ENCODE data around the gene NLE1. TPM values are rescaled to one million over a fixed set of nuclear protein-coding genes. Genes with fewer than 3 reads are reported as not detected.
A peak's percentile ranks its signal among the peaks of the same experiment; 100 is the strongest.

The NLE1 gene
- total and polyA plus RNA-seq, 2 donors (not counting 1 experiment from before 2014, with no cell fraction given), result 16.5 to 17.5 TPM

DNA sequence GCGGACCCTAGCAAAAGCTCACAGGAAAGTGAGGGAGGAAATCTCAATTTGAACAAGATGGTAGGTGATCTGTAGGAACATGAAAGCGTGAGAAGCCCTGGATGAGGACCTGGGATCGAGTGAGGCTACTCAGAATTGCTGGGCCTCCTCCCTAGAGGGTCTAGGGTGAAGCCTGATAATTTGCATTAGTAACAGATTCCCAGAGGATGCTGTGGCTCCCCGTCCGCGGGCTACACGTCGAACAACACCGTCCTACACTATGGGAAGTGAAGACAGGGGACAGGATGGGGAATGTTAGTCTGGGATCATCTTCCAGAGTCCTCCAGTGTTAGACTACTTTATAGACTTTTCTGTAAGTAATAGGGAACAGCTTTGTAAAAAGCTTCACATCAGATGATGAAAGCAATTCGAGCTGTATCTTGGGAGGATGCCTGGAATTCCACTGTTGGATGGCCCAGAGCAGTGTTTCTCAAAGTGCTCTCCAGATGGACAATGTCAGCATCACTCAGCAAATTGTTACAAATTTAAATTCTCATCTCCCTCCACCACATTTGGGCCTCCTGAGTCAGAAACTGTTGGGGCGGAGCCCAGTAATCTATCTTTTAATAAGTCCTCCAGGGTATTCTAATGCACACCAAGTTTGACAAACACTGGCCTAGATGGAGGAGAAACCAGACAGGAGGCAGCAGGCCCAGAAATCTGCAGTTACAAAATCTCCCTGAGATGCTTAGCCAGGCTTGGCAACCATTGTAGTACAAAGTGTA lies 14.2 kb downstream of the NLE1 start:
- H2AFZ ChIP-seq (ENCODE audit: insufficient read depth, low read depth, low read length, poor library complexity, severe bottlenecking), result no peak overlapping the region
- TF ChIP-seq EZH2 (IDR thresholded peaks at IDR 0.05; ENCODE audit: borderline replicate concordance, insufficient read depth, low read depth, low read length, poor library complexity, severe bottlenecking), result no peak
- TF ChIP-seq, protein P1, sequence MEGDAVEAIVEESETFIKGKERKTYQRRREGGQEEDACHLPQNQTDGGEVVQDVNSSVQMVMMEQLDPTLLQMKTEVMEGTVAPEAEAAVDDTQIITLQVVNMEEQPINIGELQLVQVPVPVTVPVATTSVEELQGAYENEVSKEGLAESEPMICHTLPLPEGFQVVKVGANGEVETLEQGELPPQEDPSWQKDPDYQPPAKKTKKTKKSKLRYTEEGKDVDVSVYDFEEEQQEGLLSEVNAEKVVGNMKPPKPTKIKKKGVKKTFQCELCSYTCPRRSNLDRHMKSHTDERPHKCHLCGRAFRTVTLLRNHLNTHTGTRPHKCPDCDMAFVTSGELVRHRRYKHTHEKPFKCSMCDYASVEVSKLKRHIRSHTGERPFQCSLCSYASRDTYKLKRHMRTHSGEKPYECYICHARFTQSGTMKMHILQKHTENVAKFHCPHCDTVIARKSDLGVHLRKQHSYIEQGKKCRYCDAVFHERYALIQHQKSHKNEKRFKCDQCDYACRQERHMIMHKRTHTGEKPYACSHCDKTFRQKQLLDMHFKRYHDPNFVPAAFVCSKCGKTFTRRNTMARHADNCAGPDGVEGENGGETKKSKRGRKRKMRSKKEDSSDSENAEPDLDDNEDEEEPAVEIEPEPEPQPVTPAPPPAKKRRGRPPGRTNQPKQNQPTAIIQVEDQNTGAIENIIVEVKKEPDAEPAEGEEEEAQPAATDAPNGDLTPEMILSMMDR (IDR thresholded peaks at IDR 0.05), result no peak
- H3K36me3 ChIP-seq (replicated peaks in 1 of 2; ENCODE audit: control extremely low read depth in 1 of 2, control insufficient read depth in 1 of 2, extremely low read depth in 1 of 2, insufficient read depth in 2 of 2, low read length in 1 of 2), result peaks cover 0 to 20% of the 10 kb centered on the region in 2 experiments
- no peaks in the 10 kb centered on the region for H3K9me3 ChIP-seq (ENCODE audit: control extremely low read depth in 1 of 3, control insufficient read depth in 2 of 3, insufficient read depth in 1 of 3, low read length in 2 of 3)
- 92% methylated on average over 5 of the region's 11 CpGs for WGBS (ENCODE audit: insufficient coverage)
- no peaks in the 10 kb centered on the region for H3K27me3 ChIP-seq (replicated peaks in 1 of 4; ENCODE audit: control extremely low read depth in 1 of 4, control insufficient read depth in 3 of 4, insufficient read depth in 4 of 4, low read length in 3 of 4)
- H3K79me2 ChIP-seq (ENCODE audit: control insufficient read depth, insufficient read depth, low read length), result no peaks in the 10 kb centered on the region
- Mint-ChIP-seq H3K27me3 (no peaks in the 10 kb centered on the region), H3K27ac (no peak overlapping the region), H3K4me3 (no peak overlapping the region), H3K4me1 (no peaks in the 10 kb centered on the region), H3K9me3 (ENCODE audit: insufficient read depth) (no peaks in the 10 kb centered on the region)
- no peaks in the 10 kb centered on the region for H3K4me1 ChIP-seq (ENCODE audit: control insufficient read depth in 2 of 2, insufficient read depth in 2 of 2, low read length in 2 of 2)
- H3K9ac ChIP-seq (ENCODE audit: low read length), result no peak overlapping the region
- intact Hi-C loops (cut with micrococcal nuclease), result no loop called here
- DNase-seq (no peak), ATAC-seq (ENCODE audit: low read depth) (no peak)
- no peak overlapping the region for H3K4me2 ChIP-seq (replicated peaks; ENCODE audit: low read depth, low read length, poor library complexity, severe bottlenecking)
- H4K20me1 ChIP-seq (ENCODE audit: control insufficient read depth, insufficient read depth, low read length, poor library complexity, severe bottlenecking), result no peaks in the 10 kb centered on the region
- CTCF ChIA-PET, result interaction anchor here (0.8 to 1.8 kb wide), 5 partner anchors 8 to 585 kb away, joined by 3 to 4 read pairs (median 3); partner anchors contain the start of genes NLE1 and RAD51D
- POLR2A ChIA-PET, result no interaction called here
- H3K4me3 ChIP-seq (ENCODE audit: control extremely low read depth in 1 of 5, extremely low read depth in 1 of 5, insufficient read depth in 1 of 5, low read depth in 2 of 5, low read length in 4 of 5), result no peak overlapping the region
- H3K27ac ChIP-seq (ENCODE audit: low read length in 2 of 2), result no peak overlapping the region

DNA sequence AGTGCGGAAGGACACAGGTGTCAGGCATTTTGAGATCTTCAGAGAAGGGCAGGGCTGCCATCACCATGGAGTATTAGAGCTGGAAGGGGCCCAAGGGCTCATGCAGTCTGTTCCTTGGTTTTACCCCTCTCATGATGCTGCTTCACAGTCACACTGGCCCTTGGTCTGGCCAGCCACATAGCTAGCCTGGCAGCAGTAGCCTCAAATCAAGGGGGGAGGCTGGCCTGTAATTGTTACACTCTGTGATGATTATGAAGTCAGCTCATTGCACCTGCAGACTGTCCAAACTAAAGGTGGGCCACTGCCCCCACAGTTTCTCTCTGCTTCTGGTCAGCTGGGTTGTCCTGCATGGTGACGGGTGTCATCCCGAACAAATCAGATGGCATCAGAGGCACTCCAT lies 20.8 kb downstream of the NLE1 start, which contains the start of gene FNDC8:
Gene FNDC8, plus strand, starts transcription at position 301 of the 400 bp plus-strand sequence. Its CDS starts 79 bp downstream, at position 380.
- no peak for DNase-seq
- H3K9ac ChIP-seq (ENCODE audit: low read length), result no peak within 1 kb of the TSS
- Mint-ChIP-seq H3K27ac (peak within 1 kb of the TSS; percentile 43), H3K4me3 (peak within 1 kb of the TSS; percentile 26), H3K27me3 (no peaks in the 10 kb centered on the region), H3K4me1 (peaks cover 24% of the 10 kb centered on the region), H3K9me3 (ENCODE audit: insufficient read depth) (no peaks in the 10 kb centered on the region)
- ChIA-PET POLR2A (no interaction called here), CTCF (interaction anchor here (0.6 to 5.9 kb wide), 5 partner anchors 12 to 700 kb away, joined by 3 to 54 read pairs (median 22); no protein-coding TSS in a partner anchor)
- ATAC-seq (ENCODE audit: low read depth), result no peak
- no peak for TF ChIP-seq EZH2 (IDR thresholded peaks at IDR 0.05; ENCODE audit: borderline replicate concordance, insufficient read depth, low read depth, low read length, poor library complexity, severe bottlenecking)
- TF ChIP-seq, protein P1 (IDR thresholded peaks at IDR 0.05), result no peak
- H3K27ac ChIP-seq (ENCODE audit: low read length in 2 of 2), result no peak within 1 kb of the TSS
- no peak within 1 kb of the TSS for H2AFZ ChIP-seq (ENCODE audit: insufficient read depth, low read depth, low read length, poor library complexity, severe bottlenecking)
- no peak within 1 kb of the TSS for H3K4me3 ChIP-seq (ENCODE audit: control extremely low read depth in 1 of 5, extremely low read depth in 1 of 5, insufficient read depth in 1 of 5, low read depth in 2 of 5, low read length in 4 of 5)
- no peaks in the 10 kb centered on the region for H3K27me3 ChIP-seq (replicated peaks in 1 of 4; ENCODE audit: control extremely low read depth in 1 of 4, control insufficient read depth in 3 of 4, insufficient read depth in 4 of 4, low read length in 3 of 4)
- no peaks in the 10 kb centered on the region for H4K20me1 ChIP-seq (ENCODE audit: control insufficient read depth, insufficient read depth, low read length, poor library complexity, severe bottlenecking)
- H3K79me2 ChIP-seq (ENCODE audit: control insufficient read depth, insufficient read depth, low read length), result peaks cover 25% of the 10 kb centered on the region
- peaks cover 0 to 2% (median 0%) of the 10 kb centered on the region in 3 donors for H3K9me3 ChIP-seq (ENCODE audit: control extremely low read depth in 1 of 3, control insufficient read depth in 2 of 3, insufficient read depth in 1 of 3, low read length in 2 of 3)
- peaks cover 16 to 18% of the 10 kb centered on the region in 2 donors for H3K4me1 ChIP-seq (ENCODE audit: control insufficient read depth in 2 of 2, insufficient read depth in 2 of 2, low read length in 2 of 2)
- H3K36me3 ChIP-seq (replicated peaks in 1 of 2; ENCODE audit: control extremely low read depth in 1 of 2, control insufficient read depth in 1 of 2, extremely low read depth in 1 of 2, insufficient read depth in 2 of 2, low read length in 1 of 2), result no peaks in the 10 kb centered on the region
- no peak within 1 kb of the TSS for H3K4me2 ChIP-seq (replicated peaks; ENCODE audit: low read depth, low read length, poor library complexity, severe bottlenecking)
- 100% methylated on average over 2 of the region's 3 CpGs for WGBS (ENCODE audit: insufficient coverage)
- intact Hi-C loops (cut with micrococcal nuclease), result no loop called here

All from B cell (primary cell).